GM15510 (cell line): ENCODE data around the gene CALML3.

Experiments used
- POLR2A ChIP-seq: IDR thresholded peaks from 3 replicates; pipeline ENCODE4 v1.6.1; 2011; ENCODE audit warnings: borderline replicate concordance; ENCODE audit not compliant: insufficient read length; ENCODE audit errors: extremely low read depth

CALML3 gene

DNA sequence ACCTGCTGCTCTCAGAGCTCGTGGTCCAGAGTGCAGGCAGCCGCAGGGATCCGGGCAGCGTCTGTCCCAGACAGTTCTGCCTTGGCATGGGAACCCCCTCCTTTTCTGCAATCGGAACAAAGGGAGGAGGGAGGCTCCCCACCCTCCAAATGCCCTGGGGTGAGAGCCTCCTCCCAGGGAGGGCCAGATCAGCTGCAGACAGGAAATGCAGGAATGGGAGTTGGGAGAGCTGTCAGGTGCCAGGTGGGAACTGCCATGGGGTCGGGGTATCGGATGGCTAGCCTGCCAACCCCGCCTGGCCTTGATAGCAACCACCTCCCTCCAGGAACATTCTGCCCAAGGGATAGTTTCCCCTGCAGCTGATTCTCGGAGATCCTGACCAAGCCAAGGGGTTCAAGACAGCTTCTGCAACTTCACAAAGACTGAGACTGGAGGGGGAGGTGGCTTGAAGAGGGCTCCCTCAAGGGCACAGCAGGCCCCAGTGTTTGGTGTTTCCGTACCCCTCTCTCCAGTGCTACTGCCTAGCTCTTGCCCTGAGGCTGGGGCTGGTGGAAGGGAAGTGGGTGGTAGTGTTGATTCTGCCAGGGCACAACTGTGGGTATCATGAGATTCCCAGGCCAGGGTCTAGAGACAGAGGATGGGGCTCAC is 25.1 kb upstream of the CALML3 start, which contains the start of gene CALML5:
Gene CALML5 (minus strand): TSS at position 78 of the 648 bp plus-strand sequence. CDS start 132 bp downstream, outside the sequence.
- no peak for TF ChIP-seq POLR2A

DNA sequence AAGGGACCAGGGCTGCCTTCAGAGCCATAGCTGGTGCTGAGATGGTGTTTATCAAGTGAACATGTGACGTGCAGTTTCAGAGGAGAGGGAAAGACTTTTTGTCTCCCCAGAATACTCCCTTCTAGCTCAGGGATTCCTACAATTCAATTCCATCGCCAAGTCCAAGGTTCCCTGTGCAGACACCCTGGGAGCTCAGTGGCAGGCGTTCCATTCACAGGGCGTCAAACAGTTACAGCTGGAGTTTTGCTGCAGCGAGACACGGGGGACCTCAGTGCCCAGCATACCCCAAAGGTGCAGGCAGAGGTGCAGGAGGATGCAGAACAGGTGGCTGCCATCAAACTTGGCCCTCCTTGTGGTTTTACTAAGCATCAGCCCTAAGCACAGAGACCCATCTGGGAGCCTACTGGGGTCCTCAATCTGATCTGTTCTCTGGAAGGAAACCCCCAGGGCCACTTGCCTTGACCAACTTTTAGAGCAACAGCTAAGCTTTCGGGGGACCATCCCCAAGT is 24.5 kb upstream of the CALML3 start:
- TF ChIP-seq POLR2A = no peak

DNA sequence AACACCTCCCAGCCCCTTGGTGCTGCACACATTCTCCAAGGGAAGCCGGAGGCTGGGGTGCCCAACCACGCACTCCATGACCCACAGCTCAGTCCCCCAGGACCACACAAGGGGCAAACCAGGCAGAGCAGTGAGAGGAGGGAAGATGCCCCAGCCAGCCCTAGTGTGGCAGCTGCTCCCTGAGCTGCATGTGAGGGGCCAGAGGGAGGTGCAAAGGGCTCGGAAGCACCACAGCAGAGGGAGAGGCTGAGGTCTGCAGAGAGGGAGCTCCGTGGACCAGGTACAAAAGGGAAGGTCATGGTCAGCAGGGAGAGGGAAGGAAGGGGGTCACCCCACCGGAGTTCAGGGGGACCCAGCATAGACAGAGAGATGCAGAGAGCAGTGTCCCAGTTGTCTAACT is 23.9 kb upstream of the CALML3 start:
- TF ChIP-seq POLR2A = no peak

DNA sequence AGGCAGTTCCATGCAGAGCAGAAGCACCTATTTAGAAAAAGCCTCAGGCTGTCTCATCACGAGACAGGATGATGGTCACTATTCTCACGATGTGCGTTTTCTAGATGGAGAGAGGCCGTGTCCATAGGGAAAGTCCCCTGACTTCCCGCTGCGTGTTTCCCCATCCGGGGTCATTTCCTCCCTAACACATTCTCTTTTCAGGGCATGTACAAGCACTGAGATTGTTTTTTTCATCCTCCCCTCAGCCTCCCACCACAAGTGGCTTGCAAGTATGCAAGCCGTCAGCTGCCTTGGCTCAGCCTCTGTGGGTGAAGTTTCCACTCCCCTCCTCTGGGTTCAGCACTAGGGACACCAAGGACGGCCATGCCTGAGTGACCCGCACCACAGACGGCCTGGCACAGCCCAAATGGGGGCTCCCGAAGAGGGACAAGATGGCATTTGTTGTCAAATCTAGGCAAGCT is 22.7 kb upstream of the CALML3 start:
- TF ChIP-seq POLR2A = no peak

DNA sequence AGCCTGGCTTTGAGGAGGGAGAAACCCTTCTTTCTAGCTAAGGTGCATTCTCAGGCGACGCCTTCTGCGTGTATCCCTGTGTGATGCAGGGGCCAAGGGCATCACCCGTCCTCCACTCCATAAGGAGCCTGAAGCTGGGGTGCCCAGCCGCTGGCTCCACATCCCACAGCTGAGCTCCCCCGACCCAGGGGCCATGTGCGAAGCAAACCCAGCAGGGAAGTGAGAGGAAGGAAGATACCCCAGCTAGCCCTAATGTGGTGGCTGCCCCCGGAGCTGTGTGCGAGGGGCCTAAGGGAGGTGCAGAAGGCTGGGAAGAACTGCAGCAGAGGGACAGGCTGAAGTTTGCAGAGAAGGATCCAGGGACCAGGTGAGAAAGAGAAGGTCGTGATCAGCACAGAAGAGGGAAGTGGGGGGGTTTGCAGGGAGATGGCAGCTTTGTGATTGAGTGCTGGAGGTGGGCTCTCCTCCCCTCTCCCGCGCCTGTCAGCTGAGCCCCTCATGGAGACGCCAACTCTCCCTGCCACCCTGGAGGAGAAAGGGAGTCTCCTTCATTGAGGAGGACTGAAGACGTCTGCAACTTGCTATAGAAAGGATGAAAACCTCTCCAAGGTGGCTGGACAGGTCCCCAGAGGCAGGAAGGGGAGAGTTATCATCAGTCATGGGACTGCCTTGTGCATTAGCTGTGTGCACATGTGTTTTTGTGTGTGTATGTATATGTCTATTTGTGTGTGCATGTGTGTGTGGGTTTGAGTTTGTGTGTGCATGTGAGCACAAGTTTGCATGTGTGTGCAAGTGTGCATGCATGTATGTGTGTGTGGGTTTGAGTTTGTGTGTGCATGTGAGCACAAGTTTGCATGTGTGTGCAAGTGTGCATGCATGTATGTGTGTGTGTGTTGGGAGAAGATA is 21.9 kb upstream of the CALML3 start:
- TF ChIP-seq POLR2A = no peak

DNA sequence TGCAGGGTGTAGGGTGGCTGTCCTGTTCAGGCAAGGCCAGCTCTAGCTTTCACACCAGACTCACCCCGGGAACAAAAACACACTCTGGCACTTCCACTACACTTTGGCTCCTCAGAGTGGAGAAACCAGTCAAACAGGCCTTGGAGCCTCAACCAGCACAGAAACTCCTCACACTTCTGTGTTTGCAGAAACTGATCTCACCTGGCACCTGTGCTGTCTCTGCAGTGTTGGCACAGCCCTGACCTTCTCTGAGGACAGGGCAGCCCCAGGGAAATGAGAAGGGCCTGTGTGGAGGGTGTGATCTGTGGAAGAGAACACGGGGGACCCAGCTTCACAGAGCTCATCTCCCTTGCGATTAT is 21.3 kb upstream of the CALML3 start:
- no peak for TF ChIP-seq POLR2A

DNA sequence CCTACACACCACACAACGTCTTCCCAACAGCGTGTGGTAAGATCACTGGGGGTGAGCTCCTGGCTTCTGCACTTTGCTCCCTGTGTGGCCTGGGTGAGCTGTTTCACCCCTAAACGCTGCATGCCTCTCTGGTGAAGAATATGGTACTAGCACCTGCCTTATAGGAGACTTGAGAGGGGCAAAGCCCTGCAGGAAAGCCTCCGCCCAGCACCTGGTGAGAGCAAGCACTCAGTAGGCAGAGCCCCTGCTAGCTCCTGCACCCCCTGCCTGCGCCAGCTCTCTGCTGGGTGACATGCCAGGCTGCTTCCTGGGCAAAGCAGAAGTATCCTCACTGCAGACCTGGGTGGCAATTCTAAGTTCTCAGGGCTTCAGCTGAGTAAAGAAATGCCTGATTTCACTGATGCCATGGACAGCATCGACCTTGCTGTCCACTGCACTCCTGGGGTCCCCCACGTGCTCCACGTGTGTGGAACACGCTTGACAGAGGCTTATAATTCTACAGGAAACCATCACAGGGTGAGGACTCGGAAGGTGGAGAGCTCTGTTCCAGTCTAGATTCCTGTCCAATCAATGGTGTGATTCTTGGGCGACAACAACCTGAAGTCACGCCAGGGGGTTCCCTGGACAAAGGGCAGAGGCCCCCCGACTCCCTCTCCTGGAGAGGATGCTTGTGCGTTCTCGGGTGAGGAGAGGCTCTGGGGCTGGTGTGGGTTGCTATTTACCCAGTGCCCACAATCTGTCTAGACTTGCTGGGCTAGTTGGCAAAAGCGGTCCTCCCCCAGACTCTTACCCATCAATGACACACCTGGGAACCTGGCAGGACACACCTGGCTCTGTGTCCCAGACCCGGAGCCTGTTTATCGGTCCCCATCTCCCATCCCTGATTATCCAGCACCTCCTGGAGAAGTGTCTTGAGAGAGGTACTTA is 20.4 kb upstream of the CALML3 start:
- no peak for TF ChIP-seq POLR2A

DNA sequence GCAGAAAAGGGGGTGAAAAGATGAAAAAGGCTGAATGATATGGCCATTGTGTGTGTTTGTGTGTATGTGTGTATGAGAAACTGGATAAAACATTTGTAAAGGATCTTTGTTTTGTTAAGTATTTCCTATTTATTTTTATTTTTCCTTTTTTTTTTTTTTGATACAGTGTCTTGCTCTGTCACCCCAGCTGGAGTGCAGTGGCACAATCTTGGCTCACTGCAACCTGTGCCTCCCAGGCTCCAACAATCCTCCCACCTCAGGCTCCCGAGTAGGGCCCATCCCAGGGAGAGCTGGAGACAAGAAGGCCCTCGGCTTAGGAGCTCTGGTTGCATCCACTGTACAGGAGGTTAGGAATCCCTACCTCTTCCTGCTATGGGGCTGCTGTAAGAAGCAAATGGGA is 18.5 kb upstream of the CALML3 start:
- no peak for TF ChIP-seq POLR2A

DNA sequence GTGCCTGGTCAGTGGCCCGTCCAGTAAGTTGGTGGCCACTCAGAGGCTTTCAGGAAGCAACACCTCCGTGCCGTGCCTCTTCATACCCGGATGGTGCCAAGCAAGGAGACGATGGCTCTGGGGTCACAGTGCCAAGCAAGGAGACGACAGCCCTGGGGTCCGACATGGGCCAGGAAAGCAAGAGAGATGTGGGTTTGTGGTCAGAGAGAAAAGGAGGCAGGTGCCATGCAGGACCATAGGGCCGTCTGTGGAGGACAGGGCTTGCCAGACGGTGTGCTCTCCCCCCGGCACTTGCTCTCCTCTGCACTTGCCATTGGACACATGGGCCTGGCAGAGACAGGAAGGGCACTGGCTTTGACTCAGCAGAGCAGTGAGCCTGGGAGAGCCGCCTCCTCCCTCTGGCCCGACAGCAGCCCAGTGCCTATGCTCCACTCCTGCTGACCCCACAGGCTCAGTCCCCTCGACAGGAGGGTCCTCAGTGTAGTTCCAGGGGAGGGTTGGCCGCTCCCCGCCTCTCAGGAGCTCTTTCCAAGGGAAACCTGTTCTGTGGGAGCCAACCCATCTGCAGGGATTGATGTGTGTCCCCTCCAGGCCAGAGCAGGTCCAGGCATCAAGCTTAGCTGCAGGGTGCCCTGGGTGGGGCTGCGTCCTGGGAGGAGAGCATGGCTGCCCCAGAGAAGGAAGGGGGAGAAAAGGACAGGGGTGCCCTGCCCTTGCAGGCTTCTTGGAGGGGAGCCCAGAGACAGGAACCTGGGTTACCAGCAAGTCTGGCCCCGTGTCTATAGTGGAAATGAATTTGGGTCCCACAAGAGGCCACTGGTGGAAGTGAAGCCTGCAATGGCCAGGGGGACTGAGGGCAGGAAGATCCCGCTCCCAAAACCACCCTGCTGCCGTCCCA is 17.8 kb upstream of the CALML3 start:
- TF ChIP-seq POLR2A = no peak

DNA sequence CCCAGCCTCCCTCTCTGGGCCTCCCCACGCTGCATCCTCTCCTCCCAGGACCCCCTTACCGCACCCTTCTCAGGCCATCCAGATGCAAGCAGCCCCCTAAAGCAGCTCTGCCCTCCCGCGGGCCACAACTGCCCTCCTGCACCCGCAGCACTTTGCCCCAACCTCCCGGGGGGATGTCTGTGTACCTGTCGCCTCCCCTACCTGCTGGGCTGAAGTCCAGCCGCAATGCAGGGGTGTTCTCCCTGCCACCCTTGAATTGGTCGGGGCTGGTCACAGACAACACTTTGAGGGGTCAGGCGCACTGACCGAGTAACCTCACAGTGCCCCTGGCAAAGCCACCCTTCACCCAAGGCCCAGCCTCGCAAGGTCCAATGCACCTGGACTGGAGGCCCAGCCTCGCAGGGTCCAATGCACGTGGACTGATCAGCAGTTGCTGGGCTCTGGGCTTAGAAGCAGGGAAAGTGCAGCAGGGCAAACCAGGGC is 17.1 kb upstream of the CALML3 start:
- no peak for TF ChIP-seq POLR2A

DNA sequence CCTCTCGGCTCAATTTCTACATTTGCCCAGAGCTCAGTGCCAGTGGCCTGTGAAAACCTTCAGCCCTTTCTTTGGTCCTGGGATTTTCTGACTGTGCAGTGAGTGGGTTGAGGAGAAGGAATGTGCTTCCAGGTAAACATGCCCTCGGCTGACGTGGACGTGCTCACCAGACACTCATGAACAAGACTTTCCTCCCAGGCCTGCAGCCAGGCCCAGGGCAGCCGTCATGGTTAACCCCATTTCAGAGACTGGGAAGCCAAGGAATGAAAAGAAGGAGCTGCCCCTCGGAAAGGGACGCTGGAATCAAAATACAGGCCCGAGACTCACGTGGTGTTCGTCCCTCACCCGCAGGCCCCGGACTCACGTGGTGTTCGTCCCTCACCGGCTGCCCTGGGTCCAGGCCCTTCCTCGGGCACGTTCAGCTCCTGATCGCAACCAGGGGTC is 16.6 kb upstream of the CALML3 start:
- no peak for TF ChIP-seq POLR2A

DNA sequence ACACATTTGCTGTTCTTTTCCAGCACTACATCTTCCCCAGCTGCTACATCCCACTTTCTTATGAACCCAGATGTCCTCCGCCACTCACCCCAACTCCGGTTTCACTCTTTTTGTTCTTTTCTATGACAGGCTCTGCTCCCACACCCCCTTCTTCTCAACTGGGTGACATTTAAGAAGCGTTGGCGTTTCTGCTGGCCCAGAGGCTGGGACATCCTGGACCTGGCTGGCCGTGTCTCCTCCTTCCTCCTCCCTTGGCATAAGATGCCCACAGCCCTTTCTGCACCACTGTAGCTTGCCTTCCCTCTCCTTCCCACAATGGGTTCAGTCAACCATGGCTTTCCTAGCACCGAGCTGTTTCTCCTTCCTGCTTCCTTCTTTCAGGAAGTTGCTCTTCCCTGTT is 16.0 kb upstream of the CALML3 start:
- TF ChIP-seq POLR2A = no peak

DNA sequence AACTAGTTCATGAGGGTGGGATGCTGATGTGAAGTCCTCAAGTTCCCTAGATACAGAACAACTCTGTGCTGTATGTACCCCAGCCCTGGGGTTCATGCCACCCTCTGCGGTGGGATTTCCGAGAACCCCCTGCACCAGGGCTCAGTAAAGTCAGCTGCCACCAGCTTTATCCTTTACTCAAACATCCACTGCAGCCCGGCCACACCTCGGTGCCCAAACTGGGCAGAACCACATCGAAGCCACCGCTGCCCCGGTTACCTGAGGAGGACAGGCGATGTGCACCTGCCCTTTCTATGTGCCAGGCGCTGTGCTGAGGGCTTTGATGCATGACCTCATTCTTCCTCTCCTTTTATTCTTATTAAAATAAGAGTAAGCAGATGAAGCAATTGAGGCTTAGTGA is 15.5 kb upstream of the CALML3 start:
- TF ChIP-seq POLR2A = no peak
